ENCODE results near the gene STRA8. TPM values are rescaled to one million over a fixed set of nuclear protein-coding genes. Genes with fewer than 3 reads are reported as not detected.

Gene STRA8
- polyA plus RNA-seq, 1 donor (not counting 4 experiments of a cell fraction or from before 2014, with no cell fraction given) = not detected

DNA sequence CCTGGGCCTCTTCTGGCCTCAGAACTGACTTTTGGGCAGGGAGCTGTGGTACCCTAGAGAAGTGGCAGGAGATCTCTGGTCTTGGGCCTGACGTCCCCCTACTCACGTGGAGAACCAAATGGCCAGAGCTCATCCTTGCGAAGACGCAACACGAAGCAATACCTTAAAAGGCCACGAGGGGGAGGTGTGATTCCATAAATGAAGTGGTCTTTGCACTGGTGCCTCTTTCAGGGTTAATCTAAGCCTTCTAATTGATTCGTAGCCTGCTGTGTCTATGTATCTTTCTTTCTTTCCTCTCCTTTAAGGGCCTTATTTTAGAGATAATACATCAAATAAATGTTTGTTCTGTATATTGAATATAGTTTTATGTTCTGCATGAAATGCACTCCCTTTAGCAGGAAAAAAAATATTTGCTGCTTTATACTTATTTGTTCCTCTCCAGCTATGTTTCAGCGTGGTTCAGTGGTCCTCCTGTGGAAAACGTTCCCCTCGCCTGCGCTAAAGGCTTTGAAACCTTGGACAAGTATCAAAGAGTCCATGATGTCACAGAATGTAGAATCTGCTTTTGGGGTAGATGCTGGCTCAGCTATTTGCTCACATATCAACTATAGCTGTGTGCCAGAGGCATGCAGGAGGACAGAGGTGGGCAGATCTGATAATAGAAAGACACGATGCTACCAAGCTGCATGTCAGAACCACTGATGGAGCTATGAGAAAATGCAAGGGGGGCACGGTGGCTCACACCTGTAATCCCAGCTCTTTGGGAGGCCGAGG is 41.0 kb downstream of the STRA8 start:
- dilution Hi-C loops (cut with MboI; ENCODE audit: extremely low pct_ligation_motif_present, low sequenced_read_pairs) = no loop called here
- Histone ChIP-seq H3K27ac (ENCODE audit: control insufficient read depth, insufficient read depth, low read length) (no peak overlapping the region), H3K4me2 (ENCODE audit: control insufficient read depth, extremely low read depth, insufficient read depth, low read depth, low read length) (no peak overlapping the region), H3K36me3 (ENCODE audit: control insufficient read depth in 2 of 2, extremely low read depth in 1 of 2, insufficient read depth in 2 of 2, low read length in 2 of 2) (no peaks in the 10 kb centered on the region), H4K20me1 (ENCODE audit: control insufficient read depth, extremely low read depth, insufficient read depth, low read length) (no peaks in the 10 kb centered on the region), H3K4me3 (ENCODE audit: control insufficient read depth in 2 of 3, extremely low read depth in 1 of 3, insufficient read depth in 2 of 3, low read depth in 1 of 3, low read length in 3 of 3) (no peak overlapping the region), H3K9me3 (ENCODE audit: control insufficient read depth, low read depth, low read length) (no peaks in the 10 kb centered on the region), H3K79me2 (ENCODE audit: control insufficient read depth, insufficient read depth, low read length) (no peaks in the 10 kb centered on the region), H3K4me1 (ENCODE audit: control insufficient read depth, extremely low read depth, insufficient read depth, low read length) (no peaks in the 10 kb centered on the region), H2AFZ (ENCODE audit: control insufficient read depth, low read length) (no peak overlapping the region), H3K9ac (ENCODE audit: control insufficient read depth, extremely low read depth, insufficient read depth, low read length) (no peak overlapping the region), H3K9me1 (ENCODE audit: control insufficient read depth, extremely low read depth, insufficient read depth, low read length) (no peaks in the 10 kb centered on the region), H3K27me3 (ENCODE audit: control insufficient read depth, extremely low read depth, insufficient read depth, low read length) (no peaks in the 10 kb centered on the region)
- DNase-seq (ENCODE audit: low read depth, low spot score) (no peak), FAIRE-seq (peak; percentile 69)
- TF ChIP-seq CTCF (optimal IDR thresholded peaks at IDR 0.05 in 1 of 3, IDR thresholded peaks at IDR 0.05 in 1 of 3, conservative IDR thresholded peaks at IDR 0.05 in 1 of 3; ENCODE audit: extremely low read depth in 1 of 3, insufficient read depth in 2 of 3, low read length in 3 of 3) (peak; percentile 81 to 94 (median 89)), EZH2 (IDR thresholded peaks at IDR 0.05; ENCODE audit: low read length) (no peak)

GRCh38 chr7:135275971-135276580 is 42.4 kb downstream of the STRA8 start:
- Histone ChIP-seq H3K27me3 (ENCODE audit: control insufficient read depth, extremely low read depth, insufficient read depth, low read length) (no peaks in the 10 kb centered on the region), H4K20me1 (ENCODE audit: control insufficient read depth, extremely low read depth, insufficient read depth, low read length) (no peaks in the 10 kb centered on the region), H3K36me3 (ENCODE audit: control insufficient read depth in 2 of 2, extremely low read depth in 1 of 2, insufficient read depth in 2 of 2, low read length in 2 of 2) (no peaks in the 10 kb centered on the region), H3K9ac (ENCODE audit: control insufficient read depth, extremely low read depth, insufficient read depth, low read length) (no peak overlapping the region), H3K79me2 (ENCODE audit: control insufficient read depth, insufficient read depth, low read length) (no peaks in the 10 kb centered on the region), H3K9me3 (ENCODE audit: control insufficient read depth, low read depth, low read length) (no peaks in the 10 kb centered on the region), H3K4me1 (ENCODE audit: control insufficient read depth, extremely low read depth, insufficient read depth, low read length) (no peaks in the 10 kb centered on the region), H3K4me2 (ENCODE audit: control insufficient read depth, extremely low read depth, insufficient read depth, low read depth, low read length) (no peak overlapping the region), H3K4me3 (ENCODE audit: control insufficient read depth in 2 of 3, extremely low read depth in 1 of 3, insufficient read depth in 2 of 3, low read depth in 1 of 3, low read length in 3 of 3) (no peak overlapping the region), H3K27ac (ENCODE audit: control insufficient read depth, insufficient read depth, low read length) (no peak overlapping the region), H3K9me1 (ENCODE audit: control insufficient read depth, extremely low read depth, insufficient read depth, low read length) (no peaks in the 10 kb centered on the region), H2AFZ (ENCODE audit: control insufficient read depth, low read length) (no peak overlapping the region)
- FAIRE-seq (no peak), DNase-seq (ENCODE audit: low read depth, low spot score) (no peak)
- dilution Hi-C loops (cut with MboI; ENCODE audit: extremely low pct_ligation_motif_present, low sequenced_read_pairs) = no loop called here
- TF ChIP-seq EZH2 (IDR thresholded peaks at IDR 0.05; ENCODE audit: low read length) (no peak), CTCF (optimal IDR thresholded peaks at IDR 0.05 in 1 of 3, IDR thresholded peaks at IDR 0.05 in 1 of 3, conservative IDR thresholded peaks at IDR 0.05 in 1 of 3; ENCODE audit: extremely low read depth in 1 of 3, insufficient read depth in 2 of 3, low read length in 3 of 3) (no peak)
